NB4 (cell line): Measurements from ENCODE around the gene TACC2.

Experiments used
- CTCF ChIP-seq: IDR thresholded peaks from one replicate; pipeline ENCODE4 v1.5.1; 2012; ENCODE audit warnings: low read depth, low read length
- POLR2A ChIP-seq: IDR thresholded peaks from 2 replicates; pipeline ENCODE4 v1.6.1; 2011; ENCODE audit warnings: mild to moderate bottlenecking; ENCODE audit not compliant: insufficient read length; ENCODE audit errors: extremely low read depth

DNA sequence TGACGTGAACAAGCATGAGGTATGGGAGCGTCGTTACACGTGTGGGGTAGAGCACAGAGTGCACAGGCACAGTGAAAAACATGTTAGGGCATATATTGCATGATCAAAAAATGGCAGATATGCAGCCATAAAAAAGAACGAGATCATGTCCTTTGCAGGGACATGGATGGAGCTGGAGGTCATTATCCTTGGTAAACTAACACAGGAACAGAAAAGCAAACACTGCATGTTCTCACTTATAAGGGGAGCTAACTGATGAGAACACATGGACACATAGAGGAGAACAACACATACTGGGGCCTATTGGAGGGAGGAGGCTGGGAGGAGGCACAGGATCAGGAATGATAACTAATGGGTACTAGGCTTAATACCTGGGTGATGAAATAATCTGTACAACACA is 66.3 kb downstream of the TACC2 start:
- TF ChIP-seq CTCF, result no peak
- TF ChIP-seq POLR2A, result no peak
